HG02840 (cell line): Measurements from ENCODE around the gene OPN3.
A peak's percentile ranks its signal among the peaks of the same experiment; 100 is the strongest.

Experiments
- ATAC-seq: cut with Tn5 transposase; IDR thresholded peaks from one replicate; pipeline ENCODE4 v1.9.1; 2021; ENCODE audit warnings: mild to moderate bottlenecking, moderate library complexity, moderate number of reproducible peaks; ENCODE audit not compliant: unreplicated experiment, low FRiP score

OPN3 gene

DNA sequence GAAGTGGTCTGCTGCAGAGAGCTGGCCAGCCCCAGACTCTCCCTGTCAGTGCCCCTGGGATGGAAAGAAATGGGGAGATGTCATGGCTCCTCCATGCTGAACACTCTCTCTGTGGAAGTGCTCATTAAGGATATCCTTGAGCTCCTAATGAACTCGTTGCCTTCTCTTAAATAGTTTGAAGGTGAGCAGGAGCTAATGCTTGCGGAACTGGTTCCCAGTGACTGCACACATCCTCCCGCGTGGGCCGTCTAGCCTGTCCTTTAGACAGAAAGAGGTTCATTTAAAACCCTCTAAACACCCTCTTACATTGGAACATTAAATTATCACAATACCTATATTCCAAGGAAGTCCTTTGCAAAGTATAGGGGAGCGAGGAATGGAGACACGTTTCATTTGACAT lies 6.0 kb upstream of the OPN3 start:
- ATAC-seq: no peak

DNA sequence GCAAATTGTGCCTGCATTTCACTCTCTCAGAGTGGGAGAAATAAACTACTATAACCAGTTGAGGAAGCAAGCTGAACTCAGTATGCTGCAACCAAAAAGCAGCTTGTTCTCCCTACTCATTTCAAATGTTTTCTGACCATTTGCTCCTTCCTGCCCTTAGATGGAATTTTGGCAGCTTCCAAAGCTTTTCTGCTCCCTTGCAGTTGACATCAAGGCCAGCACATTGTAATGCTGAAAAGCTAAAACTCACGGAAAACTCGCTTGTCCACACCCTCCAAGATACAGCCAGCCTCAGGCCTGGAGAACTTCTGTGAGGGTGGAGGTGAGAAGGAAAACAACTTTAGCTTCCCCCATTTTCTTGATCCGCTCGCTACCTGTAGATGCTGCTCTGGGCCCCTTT lies 5.0 kb upstream of the OPN3 start:
- ATAC-seq: no peak

DNA sequence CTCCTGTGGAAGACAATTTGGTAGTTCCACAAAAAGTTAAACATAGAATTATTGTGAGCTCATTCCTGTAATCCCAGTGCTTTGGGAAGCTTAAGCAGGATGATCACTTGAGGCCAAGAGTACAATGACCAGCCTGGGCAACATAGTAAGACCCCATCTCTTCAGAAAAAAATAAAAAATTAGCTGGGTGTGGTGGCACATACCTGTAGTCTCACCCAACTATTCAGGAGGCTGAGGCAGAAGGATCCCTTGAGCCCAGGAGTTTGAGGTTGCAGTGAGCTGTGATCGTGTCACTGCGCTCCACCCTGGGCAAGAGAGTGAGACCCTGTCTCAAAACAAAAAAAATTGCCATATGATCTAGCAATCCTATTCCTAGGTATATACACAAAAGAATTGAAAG lies 4.1 kb upstream of the OPN3 start:
- no peak for ATAC-seq

DNA sequence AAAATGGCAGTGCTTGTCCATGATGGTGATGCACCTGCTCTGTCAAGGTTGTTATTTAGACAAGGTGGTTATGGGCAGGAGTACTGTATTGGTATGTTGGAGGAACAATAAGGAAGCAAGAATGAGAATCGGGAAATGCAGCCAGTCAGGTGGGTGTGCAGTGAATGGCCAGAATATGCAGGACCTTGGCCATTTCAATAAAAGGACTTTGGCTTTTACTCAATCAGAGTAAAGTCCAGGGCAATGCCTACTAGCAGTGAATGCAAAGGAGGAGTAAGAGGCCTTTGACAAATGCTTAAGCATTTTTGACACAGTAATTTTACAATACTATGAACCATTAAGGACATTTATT lies 2.4 kb upstream of the OPN3 start:
- ATAC-seq: no peak

DNA sequence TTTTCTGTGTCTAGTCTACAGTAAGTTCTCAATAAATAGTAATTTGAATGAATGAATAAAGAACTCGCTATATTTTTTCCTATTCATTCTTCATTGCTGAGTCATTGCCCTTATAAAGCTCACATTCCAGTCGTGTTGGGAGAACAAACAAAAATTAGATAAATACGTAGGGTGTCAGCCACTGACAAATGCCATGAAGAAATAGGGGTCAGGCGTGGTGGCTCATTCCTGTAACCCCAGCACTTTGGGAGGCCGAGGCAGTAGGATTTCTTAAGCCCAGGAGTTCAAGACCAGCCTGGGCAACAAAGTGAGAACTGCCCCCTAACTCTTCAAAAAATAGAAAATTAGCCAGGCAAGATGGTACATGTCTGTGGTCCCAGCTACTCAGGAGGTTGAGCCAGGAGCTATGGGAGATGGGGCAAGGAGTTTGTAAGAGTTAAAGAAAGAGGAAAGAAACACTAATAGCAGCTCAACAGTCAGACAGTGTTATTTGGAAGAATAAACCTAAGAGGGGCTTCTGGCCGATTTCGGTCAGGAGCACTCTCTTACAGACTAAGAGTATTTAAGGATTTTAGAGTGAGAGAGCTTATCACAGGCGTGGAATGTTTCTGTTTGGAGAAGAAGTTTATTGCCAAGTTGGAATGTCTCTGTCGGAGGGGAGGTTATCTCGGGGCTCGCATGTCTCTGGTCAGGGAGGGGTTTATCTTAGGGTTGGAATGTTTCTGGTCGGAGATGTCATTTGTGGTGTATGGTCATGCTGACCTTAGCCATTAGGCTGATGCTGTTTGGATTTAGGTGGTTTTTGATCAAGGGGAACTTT lies 1.8 kb upstream of the OPN3 start:
- ATAC-seq: no peak

DNA sequence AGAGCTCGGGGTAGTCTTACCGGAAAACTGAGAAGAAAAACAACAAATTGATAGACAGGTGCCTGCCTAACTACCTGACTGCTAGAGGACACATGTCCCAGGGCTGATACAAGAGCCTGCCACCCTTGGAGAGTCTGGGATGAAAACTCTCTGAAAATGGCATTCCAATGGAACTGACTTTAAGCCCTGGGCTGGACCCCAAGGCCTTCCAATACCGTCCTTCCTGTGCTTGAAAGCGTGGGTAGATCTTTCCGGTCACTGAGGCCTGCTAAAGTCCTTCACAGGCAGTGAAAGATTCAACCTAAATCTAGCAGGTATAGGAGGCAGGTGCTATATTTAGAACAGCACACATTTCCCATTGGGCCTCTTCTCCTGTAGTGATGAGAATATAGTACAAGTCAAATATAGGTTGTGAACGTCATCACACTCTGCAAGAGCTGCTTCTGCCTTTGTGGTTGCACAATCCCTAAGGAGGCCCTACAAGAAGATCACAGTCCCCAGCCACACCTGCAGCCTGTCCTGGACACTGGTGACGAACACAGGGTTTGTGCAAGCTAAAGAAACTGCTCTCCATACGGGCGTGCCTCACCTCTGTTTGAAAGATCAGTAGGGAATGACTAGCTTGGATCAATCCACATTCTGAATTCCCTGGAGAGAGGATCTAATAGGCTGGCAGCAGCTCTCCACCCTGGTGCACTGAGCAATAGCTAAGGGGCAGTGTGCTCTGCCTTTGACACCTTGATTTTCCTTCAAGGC lies 876 bp upstream of the OPN3 start:
- ATAC-seq: no peak

DNA sequence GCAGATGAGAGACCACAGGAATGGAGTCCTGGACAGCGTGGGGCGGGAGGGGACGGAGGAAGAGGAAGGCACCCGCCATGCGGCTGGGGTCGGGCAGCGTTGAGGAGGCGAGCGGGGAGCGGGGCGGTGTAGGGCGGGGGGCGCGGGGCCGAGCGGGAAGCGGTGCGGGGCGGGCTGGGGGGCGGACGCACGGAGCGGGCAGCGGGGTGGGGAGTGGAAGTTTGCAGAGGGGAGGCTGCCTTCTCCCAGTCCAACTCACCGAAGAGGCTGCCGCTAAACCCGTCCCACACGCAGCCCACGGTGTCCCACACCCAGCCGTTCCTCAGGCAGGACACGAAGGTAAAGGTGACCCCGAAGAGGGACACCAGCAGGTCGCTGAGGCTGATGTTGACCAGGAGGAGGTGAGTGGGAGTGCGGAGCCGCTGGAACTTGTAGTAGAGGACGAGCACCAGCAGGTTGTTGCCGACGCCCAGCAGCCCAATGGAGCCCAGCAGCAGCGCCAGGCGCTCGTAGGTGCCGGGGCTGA lies 483 bp downstream of the OPN3 start:
- ATAC-seq: no peak

DNA sequence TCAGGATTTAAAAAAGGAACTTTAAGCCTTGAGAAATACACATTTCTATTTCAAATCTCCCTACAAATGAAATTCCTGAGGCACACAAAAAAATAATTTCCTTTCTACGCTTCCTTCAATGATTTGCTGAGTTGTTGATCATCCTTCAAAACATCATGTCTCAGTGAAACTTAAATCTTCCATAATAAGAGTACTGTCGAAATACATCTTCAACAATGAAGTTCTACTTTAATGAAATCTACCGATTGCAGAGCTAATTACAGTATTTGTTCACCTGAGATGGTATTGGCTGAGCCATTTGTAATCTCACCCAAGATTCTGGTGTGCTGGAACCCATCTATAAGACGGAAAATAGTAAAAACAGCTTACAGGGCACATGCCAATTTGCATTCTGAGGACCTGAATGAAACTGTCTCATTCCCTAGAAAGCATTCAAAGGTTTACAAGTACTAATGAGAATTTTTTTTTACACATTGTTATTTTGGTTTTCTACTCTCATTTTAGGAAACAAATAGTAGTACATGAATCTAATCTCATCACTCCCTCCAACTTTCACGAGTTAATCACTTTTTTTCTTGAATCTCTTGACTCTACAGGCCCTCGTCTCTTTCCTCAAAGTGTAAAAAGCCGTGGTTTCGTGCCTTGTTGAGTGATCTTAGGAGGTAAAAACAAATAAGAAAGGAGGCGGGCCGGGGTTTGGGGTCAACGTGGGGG lies 1.1 kb downstream of the OPN3 start:
- ATAC-seq: peak; percentile 1

DNA sequence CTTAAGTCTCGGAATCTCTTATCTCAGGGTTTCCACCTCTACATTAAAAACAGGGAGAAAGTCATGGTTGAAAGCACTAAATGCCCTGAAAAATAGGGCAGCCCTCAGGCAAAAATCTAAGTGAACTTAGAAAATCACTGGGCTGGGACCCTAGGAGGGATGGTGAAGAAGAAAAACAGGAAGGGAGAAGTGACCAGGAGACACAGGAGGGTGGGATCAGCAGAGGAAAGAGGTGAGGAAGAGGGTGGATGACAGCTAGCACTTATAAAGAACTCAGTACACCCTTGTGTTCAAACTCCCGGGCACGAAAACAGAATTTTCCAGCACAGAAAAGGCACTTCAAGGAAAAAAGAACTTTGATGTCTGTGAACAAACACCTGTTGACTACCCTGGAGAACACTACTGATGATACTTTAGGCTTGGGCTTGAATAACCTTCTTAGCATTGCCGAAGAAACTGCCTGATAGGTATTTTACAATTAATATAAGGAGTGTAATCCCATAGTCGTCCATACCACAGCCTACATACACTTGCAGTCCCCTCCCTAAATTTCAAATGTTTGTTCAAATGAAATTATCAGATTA lies 2.0 kb downstream of the OPN3 start:
- no peak for ATAC-seq

DNA sequence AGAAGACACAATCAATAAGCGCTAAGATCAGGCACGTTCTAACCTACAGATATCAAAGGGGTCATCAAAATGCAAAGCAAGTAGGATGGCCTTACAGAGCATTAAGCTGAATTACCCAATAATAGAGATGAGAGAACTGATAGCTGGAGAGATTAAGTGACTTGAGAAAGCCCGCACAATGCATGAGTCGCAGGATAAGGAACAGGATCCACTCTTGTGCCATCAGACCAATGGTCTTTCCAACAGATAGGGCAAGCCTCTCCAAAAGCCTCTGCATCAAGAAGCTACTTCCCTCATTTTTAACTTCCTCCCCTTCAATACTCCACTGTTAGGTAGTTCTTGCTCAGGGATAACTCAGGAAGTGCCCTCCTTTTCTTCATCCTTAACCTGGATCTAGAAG lies 2.6 kb downstream of the OPN3 start:
- no peak for ATAC-seq

DNA sequence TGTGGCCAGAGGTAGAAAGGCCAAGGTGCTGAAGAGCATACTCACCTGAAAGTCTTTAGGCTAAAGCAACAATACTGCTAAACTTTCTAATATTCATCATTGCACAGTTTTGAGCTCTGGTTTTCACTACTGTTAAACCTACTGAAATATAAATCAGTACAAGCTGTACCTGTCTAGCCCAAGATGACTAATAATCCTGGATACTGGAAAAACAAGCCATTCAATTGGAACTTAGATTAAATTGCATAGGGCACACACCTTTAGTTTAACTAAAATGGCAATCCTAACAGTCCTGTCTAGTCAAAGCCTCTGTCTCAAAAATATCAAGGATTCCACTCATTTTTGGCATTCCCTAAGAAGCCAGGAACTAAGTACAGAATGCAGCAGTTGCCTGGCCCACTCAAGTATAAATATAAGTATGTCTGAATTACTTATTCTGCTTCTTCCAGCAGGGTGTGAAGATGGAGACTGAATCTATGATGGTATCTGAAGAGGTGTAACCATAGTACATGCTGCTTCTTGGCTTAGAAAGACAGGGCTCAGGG lies 3.1 kb downstream of the OPN3 start:
- no peak for ATAC-seq

DNA sequence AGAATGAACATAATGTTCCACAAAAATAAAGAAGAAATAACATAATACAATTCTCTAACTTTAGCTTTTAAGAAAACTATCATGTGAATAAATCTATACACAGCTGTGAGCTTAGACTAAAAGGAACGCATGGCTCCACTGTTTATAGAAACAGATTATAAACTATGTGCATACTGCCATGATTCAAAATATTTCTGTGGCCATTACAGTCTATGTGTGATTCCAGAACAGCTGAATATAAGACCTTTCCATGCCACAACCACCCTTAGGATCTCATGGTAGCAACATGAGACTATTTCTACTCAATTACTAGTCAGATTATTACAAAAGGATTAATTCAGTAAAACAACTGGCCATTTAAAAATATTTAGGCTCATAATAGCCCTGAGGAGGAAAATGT lies 3.9 kb downstream of the OPN3 start:
- ATAC-seq: no peak

DNA sequence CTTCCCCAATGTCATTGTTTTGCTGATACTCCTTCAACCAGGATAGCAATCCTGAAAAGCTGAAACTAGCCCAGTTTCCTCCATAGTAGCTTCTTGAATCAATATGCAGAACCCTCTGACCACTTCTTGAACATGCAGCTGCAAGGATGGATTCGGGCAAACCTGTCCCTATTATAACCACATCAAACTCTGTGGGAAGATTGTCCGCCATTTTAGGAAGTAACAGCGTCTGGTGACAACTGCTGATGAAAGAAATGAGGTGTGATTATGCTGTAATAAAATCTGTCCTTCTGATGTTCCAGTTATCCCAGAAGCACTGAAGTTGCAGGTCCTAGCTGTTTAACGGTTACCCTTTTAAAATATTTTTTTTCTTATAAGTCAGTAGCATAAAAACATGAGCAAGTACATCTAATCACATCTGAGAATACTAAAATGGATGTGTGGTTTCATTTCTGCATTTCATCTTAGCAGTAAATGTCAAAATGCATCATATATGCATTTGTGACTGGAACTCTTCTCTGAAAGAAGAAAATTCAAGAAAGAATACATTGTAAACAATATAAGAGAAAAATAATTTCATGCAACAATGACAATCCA lies 4.5 kb downstream of the OPN3 start:
- no peak for ATAC-seq

DNA sequence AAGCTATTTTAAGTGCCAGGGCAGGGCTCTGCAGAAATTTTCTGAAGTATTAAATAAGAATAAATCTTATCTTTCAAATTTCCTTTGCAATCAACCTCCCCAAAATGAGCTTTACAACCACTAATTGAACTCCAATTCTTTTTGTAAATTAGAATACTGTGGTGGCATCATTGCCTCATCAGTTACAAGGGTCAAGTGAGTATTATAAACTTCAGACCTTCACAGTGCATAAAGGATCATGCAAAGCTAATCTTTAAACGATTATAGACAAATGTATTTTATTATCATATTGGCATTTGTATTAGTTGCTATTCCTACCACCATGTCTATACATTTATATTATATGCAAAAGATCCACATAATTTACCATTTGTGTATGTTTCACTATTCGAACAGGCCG lies 7.2 kb downstream of the OPN3 start:
- no peak for ATAC-seq

DNA sequence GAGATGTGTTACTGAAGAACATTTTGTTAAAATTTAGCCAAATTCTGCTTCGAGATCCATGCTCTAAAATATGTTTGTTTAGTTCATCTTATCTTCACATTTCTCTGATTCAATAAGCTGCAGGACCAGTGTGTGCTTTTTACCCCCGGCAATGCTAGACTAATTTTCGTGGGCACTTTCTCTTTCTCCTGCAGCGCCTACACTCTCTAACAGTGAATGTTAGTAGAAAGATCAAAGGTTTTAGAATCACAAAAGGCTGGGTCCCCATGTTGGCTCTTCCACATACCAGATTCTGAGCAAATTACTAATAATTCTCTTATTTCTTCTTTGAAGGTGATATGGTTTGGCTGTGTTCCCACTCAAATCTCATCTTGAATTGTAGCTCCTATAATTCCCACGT lies 8.5 kb downstream of the OPN3 start:
- ATAC-seq: no peak

DNA sequence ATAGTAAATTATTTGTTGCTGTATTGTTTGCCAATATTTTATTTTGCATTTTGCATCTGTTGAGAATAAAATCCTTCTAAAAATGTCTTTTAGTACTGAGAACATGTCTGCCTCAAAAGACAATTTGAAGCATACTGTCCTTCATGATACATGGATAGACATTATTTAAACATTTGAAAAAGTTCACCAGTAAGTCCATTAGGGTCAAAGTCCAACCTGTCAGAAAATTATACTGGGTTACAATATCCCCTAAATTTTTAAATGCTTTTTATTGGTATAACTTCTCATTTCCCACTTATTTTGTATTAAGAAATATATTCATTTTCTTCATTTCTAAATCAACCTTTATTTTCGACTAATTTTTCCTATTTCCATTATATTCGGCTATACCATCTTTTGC lies 9.3 kb downstream of the OPN3 start:
- ATAC-seq: no peak

DNA sequence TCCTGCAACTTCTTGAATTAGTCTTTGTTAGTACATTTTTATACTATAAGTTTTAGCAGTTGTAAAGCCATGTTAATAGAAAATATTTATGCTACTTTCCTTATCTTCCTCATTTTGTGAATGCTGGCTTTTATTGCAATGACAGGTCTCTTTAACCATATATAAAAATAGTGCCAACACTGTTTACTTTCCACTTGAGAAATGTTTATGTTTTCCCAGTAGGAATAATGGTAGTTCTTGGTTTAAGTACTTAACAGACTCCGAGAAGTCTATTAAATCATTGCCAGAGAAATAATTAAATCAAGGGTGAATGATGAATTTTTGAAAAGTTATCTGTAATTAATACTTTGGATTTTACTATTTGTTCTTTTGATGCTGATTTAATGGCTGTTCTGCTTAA lies 9.7 kb downstream of the OPN3 start:
- ATAC-seq: no peak

DNA sequence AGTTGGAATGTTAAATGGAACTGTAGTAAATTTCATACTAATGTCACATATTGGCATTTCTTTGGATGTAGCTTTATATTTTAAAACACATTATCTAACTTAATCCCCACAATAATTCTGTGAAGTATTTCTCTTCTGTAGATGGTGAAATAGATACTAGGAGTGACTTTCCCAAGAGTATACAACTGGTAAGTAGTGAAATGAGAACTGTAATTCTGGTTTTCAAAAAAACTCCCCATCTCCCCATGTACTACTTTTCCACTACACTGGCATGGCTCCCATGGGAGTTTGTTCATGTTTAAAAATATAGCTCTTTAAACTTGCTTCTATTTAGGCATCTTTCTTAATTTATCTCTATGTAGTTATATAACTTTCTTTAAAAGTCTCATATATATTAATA lies 10.2 kb downstream of the OPN3 start:
- no peak for ATAC-seq

DNA sequence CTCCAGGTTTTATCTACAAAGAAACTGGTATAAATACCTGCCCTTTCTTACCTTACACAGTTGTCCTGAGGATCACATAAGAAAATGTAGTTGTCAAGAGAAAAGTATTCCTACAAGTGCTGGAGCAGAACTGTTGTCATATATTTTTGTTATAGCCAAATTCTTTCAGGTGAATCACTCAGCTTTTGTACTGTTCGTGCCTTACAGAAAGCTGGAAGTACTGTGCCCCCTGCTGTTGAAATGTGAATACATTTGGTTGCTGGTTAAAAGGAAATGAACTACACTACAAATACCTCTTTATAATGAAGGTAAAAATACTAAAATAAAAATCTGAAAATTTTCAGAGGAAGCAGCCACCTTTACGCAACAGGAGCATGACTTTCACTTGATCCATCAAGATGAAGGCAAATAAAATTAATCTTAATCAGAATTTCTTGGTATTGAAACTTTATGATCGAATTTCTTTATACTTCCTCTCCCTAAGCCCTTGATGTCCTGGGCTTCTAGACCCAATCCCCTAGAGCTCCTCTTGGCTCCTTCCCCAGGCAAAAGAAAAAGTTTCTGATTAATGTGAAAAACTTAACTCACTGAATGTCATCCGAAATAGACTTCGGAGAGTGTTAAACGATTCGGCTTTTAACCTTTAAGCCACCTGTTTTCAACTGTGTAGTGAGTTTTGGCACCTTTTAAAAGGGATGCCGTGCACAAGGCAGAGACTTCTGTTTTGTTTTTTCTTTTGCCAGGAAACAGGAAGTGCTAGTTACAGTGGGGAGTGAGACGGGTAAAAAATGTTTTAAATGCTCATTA lies 12.5 kb downstream of the OPN3 start:
- ATAC-seq: peak; percentile 66
